H9 (cell line): ENCODE data around the gene LRRC17. TPM values are rescaled to one million over a fixed set of nuclear protein-coding genes. Genes with fewer than 3 reads are reported as not detected.

ENCODE experiments used
- DNase-seq: peaks from one replicate; pipeline ENCODE4 v3.0.0-alpha.2; 2017
- H2AFZ ChIP-seq: one replicate; pipeline ENCODE4 v1.6.1; 2013; ENCODE audit warnings: mild to moderate bottlenecking, low read length, control low read depth, moderate library complexity
- H2AK5ac ChIP-seq: 2 replicates; pipeline ENCODE4 v1.6.1; 2013; ENCODE audit warnings: low read length, control low read depth, mixed read lengths; ENCODE audit not compliant: insufficient read length
- H2BK120ac ChIP-seq: one replicate; pipeline ENCODE4 v1.6.1; 2013; ENCODE audit warnings: low read depth, mild to moderate bottlenecking, low read length, control low read depth, inconsistent platforms; ENCODE audit not compliant: poor library complexity, severe bottlenecking
- H2BK12ac ChIP-seq: 2 replicates; pipeline ENCODE4 v1.6.1; 2013; ENCODE audit warnings: low read length, control low read depth, mixed read lengths, low read depth; ENCODE audit not compliant: insufficient read length
- H2BK15ac ChIP-seq: 2 replicates; pipeline ENCODE4 v1.6.1; 2013; ENCODE audit warnings: low read depth, low read length, control low read depth
- H2BK20ac ChIP-seq: one replicate; pipeline ENCODE4 v1.6.1; 2013; ENCODE audit warnings: low read depth, mild to moderate bottlenecking, low read length, control low read depth, inconsistent platforms; ENCODE audit not compliant: poor library complexity, severe bottlenecking
- H2BK5ac ChIP-seq: 2 replicates; pipeline ENCODE4 v1.6.1; 2013; ENCODE audit warnings: low read length, control low read depth, mixed read lengths; ENCODE audit not compliant: insufficient read length
- H3K14ac ChIP-seq: 2 replicates; pipeline ENCODE4 v1.6.1; 2013; ENCODE audit warnings: low read length, control low read depth; ENCODE audit not compliant: insufficient read depth
- H3K18ac ChIP-seq: 2 replicates; pipeline ENCODE4 v1.6.1; 2013; ENCODE audit warnings: low read depth, mild to moderate bottlenecking, mixed read lengths, low read length, control low read depth; ENCODE audit not compliant: insufficient read length
- H3K23ac ChIP-seq: 2 replicates; pipeline ENCODE4 v1.6.1; 2013; ENCODE audit warnings: low read length, control low read depth, mixed read lengths, low read depth; ENCODE audit not compliant: insufficient read length
- H3K23me2 ChIP-seq: 2 replicates; pipeline ENCODE4 v1.6.1; 2013; ENCODE audit warnings: low read depth, mild to moderate bottlenecking, mixed read lengths, low read length, control low read depth; ENCODE audit not compliant: insufficient read length, poor library complexity, severe bottlenecking
- H3K27ac ChIP-seq: 2 replicates; pipeline ENCODE4 v1.5.1; 2013; ENCODE audit warnings: low read length, control low read depth, mixed read lengths, low read depth; ENCODE audit not compliant: insufficient read length
- H3K27me3 ChIP-seq: 2 replicates; pipeline ENCODE4 v1.6.1; 2013; ENCODE audit warnings: low read length, control low read depth, inconsistent platforms; ENCODE audit not compliant: insufficient read depth
- H3K4ac ChIP-seq: 2 replicates; pipeline ENCODE4 v1.6.1; 2013; ENCODE audit warnings: low read depth, mild to moderate bottlenecking, control low read depth, inconsistent platforms, low read length, moderate library complexity
- H3K4me1 ChIP-seq: 2 replicates; pipeline ENCODE4 v1.6.1; 2013; ENCODE audit warnings: low read length, control low read depth, inconsistent platforms; ENCODE audit not compliant: insufficient read depth
- H3K4me2 ChIP-seq: 2 replicates; pipeline ENCODE4 v1.6.1; 2013; ENCODE audit warnings: low read length, control low read depth, mixed read lengths; ENCODE audit not compliant: insufficient read length, insufficient read depth
- H3K56ac ChIP-seq: 2 replicates; pipeline ENCODE4 v1.6.1; 2013; ENCODE audit warnings: low read depth, mild to moderate bottlenecking, mixed read lengths, low read length, control low read depth; ENCODE audit not compliant: insufficient read length
- H3K79me1 ChIP-seq: 2 replicates; pipeline ENCODE4 v1.6.1; 2013; ENCODE audit warnings: low read depth, mild to moderate bottlenecking, moderate library complexity, low read length, control low read depth, inconsistent platforms; ENCODE audit not compliant: insufficient read depth, poor library complexity, severe bottlenecking
- H3K79me2 ChIP-seq: 2 replicates; pipeline ENCODE4 v1.6.1; 2013; ENCODE audit warnings: low read length, control low read depth, inconsistent platforms; ENCODE audit not compliant: insufficient read depth
- H3K9ac ChIP-seq: 2 replicates; pipeline ENCODE4 v1.6.1; 2013; ENCODE audit warnings: low read length, control low read depth, mixed read lengths; ENCODE audit not compliant: insufficient read length; ENCODE audit errors: extremely low read depth
- H3K9me3 ChIP-seq: one replicate; pipeline ENCODE4 v1.6.1; 2013; ENCODE audit warnings: low read depth, low read length, inconsistent platforms; ENCODE audit not compliant: control insufficient read depth
- H3T11ph ChIP-seq: one replicate; pipeline ENCODE4 v1.6.1; 2013; ENCODE audit warnings: mild to moderate bottlenecking, low read length, control low read depth, inconsistent platforms
- H4K20me1 ChIP-seq: one replicate; pipeline ENCODE4 v1.6.1; 2013; ENCODE audit not compliant: control insufficient read depth, insufficient read length, insufficient read depth
- H4K5ac ChIP-seq: 2 replicates; pipeline ENCODE4 v1.6.1; 2013; ENCODE audit warnings: low read depth, mild to moderate bottlenecking, mixed read lengths, low read length, control low read depth; ENCODE audit not compliant: insufficient read length
- H4K8ac ChIP-seq: replicated peaks from 2 replicates; pipeline ENCODE4 v1.6.1; 2013; ENCODE audit warnings: low read length, control low read depth, mixed read lengths, low read depth; ENCODE audit not compliant: insufficient read length
- H4K91ac ChIP-seq: 2 replicates; pipeline ENCODE4 v1.6.1; 2013; ENCODE audit warnings: low read depth, mild to moderate bottlenecking, moderate library complexity, mixed read lengths, low read length, control low read depth; ENCODE audit not compliant: insufficient read length
- H3K27ac Mint-ChIP-seq, 3 experiments: 2 replicates in 2 of 3; 3 replicates in 1 of 3; pipeline ENCODE4 v1.8.0; 2020 to 2021; ENCODE audit warnings: mixed read lengths in 3 of 3, mild to moderate bottlenecking in 1 of 3, moderate library complexity in 1 of 3
- H3K27me3 Mint-ChIP-seq: 2 replicates; pipeline ENCODE4 v1.8.0; 2021; ENCODE audit warnings: low read depth, mild to moderate bottlenecking, moderate library complexity, mixed read lengths
- H3K36me3 Mint-ChIP-seq, 3 experiments: 2 replicates in 2 of 3; 3 replicates in 1 of 3; pipeline ENCODE4 v1.8.0; 2020 to 2021; ENCODE audit warnings: low read depth in 3 of 3, mixed read lengths in 3 of 3; ENCODE audit not compliant: insufficient read depth in 1 of 3
- H3K4me1 Mint-ChIP-seq, 2 experiments: 2 replicates each; pipeline ENCODE4 v1.8.0; 2020; ENCODE audit warnings: mixed read lengths in 2 of 2
- H3K4me3 Mint-ChIP-seq, 2 experiments: 2 replicates in 1 of 2; 3 replicates in 1 of 2; pipeline ENCODE4 v1.8.0; 2020 to 2021; ENCODE audit warnings: mild to moderate bottlenecking in 2 of 2, mixed read lengths in 2 of 2, moderate library complexity in 1 of 2
- H3K9me3 Mint-ChIP-seq, 2 experiments: 2 replicates in 1 of 2; 3 replicates in 1 of 2; pipeline ENCODE4 v1.8.0; 2020; ENCODE audit warnings: mild to moderate bottlenecking in 2 of 2, mixed read lengths in 2 of 2, moderate library complexity in 1 of 2
- WGBS: extraction: QIAGEN DNeasy Blood & Tissue Kit; methylation state at CpG from one replicate; pipeline ENCODE4 v1.1.7; 2013; ENCODE audit warnings: missing lambda C conversion rate, low lambda C conversion rate, mixed read lengths; ENCODE audit not compliant: insufficient read length; ENCODE audit errors: extremely low coverage; 5-methylcytosine and 5-hydroxymethylcytosine counted together
- total RNA-seq: library from RNA; stranded (reverse); gene quantifications from 2 replicates; pipeline ENCODE4 v1.2.1, GENCODE V29; 2021
- TF ChIP-seq, protein P1 (sequence below): fragments of 200-600 bp; sonication (generic); conservative IDR thresholded peaks from 3 replicates; pipeline ENCODE4 v1.8.0; 2021; ENCODE audit warnings: antibody characterized with exemption, mild to moderate bottlenecking

Gene LRRC17
- total RNA-seq, 1 experiment from 2014 or later = 2.0 TPM

DNA sequence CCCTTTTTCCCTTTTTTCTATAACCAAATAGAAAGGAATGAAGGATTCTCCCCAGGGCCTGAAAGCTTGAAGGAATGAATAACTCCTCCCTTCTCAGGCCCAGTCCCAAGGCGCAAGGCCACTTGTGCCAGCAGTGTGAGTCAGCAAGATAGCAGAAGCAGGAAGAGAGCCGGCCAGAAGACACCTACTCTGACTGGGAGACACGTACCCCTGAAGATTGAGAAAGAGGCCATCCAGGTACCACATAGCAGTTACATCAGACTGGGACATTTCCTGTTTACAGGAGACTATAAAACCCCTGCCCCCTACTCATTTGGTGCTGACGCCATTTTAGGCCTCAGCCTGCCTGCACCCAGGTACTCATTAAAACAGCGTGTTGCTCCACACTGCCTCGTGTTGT is 65.5 kb downstream of the LRRC17 start:
- H3K27me3 ChIP-seq = no peaks in the 10 kb centered on the region
- no peak overlapping the region for H4K8ac ChIP-seq
- H3K18ac ChIP-seq = no peak overlapping the region
- H2BK12ac ChIP-seq = no peak overlapping the region
- H2BK120ac ChIP-seq = no peak overlapping the region
- Mint-ChIP-seq H3K4me1 (peaks cover 17 to 21% of the 10 kb centered on the region in 2 experiments), H3K27ac (peak overlapping the region in 1 of 3 experiments; percentile 37; a peak in 2 of 7 replicates), H3K36me3 (peaks cover 1 to 11% (median 3%) of the 10 kb centered on the region in 3 experiments; a peak in 3 of 7 replicates), H3K4me3 (no peak overlapping the region), H3K9me3 (peaks cover 6 to 7% of the 10 kb centered on the region in 2 experiments; a peak in 3 of 5 replicates), H3K27me3 (no peaks in the 10 kb centered on the region)
- no peak overlapping the region for H4K5ac ChIP-seq
- H3K9ac ChIP-seq = no peak overlapping the region
- H2BK20ac ChIP-seq = no peak overlapping the region
- no peak overlapping the region for H3T11ph ChIP-seq
- H2AK5ac ChIP-seq = no peak overlapping the region
- H3K4me2 ChIP-seq = no peak overlapping the region
- H2BK5ac ChIP-seq = no peak overlapping the region
- WGBS = no CpG with 5 or more reads among the region's 6 CpGs
- no peak for DNase-seq
- no peaks in the 10 kb centered on the region for H3K9me3 ChIP-seq
- H3K14ac ChIP-seq = no peak overlapping the region
- no peak overlapping the region for H3K23ac ChIP-seq
- no peak overlapping the region for H4K91ac ChIP-seq
- no peak overlapping the region for H3K56ac ChIP-seq
- H2AFZ ChIP-seq = no peak overlapping the region
- H3K4ac ChIP-seq = no peak overlapping the region
- no peaks in the 10 kb centered on the region for H3K4me1 ChIP-seq
- no peaks in the 10 kb centered on the region for H3K79me2 ChIP-seq
- no peaks in the 10 kb centered on the region for H3K79me1 ChIP-seq
- H2BK15ac ChIP-seq = no peak overlapping the region
- H3K23me2 ChIP-seq = no peaks in the 10 kb centered on the region
- TF ChIP-seq, protein P1, sequence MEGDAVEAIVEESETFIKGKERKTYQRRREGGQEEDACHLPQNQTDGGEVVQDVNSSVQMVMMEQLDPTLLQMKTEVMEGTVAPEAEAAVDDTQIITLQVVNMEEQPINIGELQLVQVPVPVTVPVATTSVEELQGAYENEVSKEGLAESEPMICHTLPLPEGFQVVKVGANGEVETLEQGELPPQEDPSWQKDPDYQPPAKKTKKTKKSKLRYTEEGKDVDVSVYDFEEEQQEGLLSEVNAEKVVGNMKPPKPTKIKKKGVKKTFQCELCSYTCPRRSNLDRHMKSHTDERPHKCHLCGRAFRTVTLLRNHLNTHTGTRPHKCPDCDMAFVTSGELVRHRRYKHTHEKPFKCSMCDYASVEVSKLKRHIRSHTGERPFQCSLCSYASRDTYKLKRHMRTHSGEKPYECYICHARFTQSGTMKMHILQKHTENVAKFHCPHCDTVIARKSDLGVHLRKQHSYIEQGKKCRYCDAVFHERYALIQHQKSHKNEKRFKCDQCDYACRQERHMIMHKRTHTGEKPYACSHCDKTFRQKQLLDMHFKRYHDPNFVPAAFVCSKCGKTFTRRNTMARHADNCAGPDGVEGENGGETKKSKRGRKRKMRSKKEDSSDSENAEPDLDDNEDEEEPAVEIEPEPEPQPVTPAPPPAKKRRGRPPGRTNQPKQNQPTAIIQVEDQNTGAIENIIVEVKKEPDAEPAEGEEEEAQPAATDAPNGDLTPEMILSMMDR = no peak
- H4K20me1 ChIP-seq = no peaks in the 10 kb centered on the region
- H3K27ac ChIP-seq = no peak overlapping the region
